GM21423 (cell line): ENCODE results near the gene OR5AU1.
"Not testable (repeated sequence)": the region's sequence is repeated elsewhere in the genome, so short reads cannot be mapped to it uniquely, and the experiment has no call there.

ENCODE experiments used
- ATAC-seq: cut with Tn5 transposase; IDR thresholded peaks from one replicate; pipeline ENCODE4 v1.9.1; 2021; ENCODE audit warnings: mild to moderate bottlenecking, moderate library complexity; ENCODE audit not compliant: unreplicated experiment

OR5AU1 gene

DNA sequence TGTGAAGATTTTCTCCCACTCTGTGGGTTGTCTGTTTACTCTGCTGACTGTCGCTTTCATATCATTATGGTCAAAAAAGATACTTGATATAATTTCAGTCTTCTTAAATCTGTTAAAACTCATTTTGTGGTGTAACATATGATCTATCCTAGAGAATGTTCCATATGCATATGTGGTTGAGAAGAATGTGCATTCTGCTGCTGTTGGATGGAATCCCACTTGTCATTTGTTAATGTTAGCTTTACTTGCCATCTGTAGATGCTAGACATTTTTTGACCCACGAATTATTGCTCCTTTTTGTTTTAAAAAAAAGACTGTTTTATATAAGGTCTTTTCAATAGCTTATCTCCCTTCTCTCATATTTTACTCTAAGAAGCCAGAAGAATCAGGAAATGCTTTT, 26.3 kb upstream of the OR5AU1 start:
- ATAC-seq = no peak

DNA sequence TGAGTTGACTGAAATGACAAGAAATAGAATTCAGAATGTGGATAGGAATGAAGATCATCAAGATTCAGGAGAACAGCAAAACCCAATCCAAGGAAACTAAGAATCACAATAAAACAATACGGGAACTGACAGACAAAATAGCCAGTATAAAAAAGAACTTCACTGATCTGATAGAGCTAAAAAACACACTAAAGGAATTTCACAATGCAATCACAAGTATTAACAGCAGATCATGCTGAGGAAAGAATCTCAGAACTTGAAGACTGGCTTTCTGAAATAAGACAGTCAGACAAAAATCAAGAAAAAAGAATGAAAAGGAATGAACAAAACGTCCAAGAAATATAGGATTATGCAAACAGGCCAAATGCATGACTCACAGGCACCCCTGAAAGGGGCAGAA, 15.3 kb upstream of the OR5AU1 start:
- no peak for ATAC-seq

DNA sequence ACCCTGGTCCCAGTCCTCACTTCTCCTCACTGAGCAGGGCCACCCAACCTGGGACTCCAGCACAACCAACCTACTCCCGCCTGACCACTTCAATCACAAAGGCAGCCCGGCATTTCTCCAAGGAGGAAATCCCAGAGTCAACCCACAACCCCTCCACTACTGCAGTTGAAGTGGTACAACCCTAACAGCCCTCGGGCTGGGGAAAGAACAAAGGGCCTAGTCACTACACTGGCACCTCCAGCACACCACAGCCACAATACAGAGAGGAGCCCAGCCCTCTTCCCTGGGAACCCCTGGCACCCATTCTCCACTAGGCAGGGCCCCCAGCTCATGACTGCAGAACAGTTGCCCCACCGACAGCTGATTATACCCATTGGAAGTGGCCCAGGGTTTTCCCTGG, 13.7 kb upstream of the OR5AU1 start:
- no peak for ATAC-seq

DNA sequence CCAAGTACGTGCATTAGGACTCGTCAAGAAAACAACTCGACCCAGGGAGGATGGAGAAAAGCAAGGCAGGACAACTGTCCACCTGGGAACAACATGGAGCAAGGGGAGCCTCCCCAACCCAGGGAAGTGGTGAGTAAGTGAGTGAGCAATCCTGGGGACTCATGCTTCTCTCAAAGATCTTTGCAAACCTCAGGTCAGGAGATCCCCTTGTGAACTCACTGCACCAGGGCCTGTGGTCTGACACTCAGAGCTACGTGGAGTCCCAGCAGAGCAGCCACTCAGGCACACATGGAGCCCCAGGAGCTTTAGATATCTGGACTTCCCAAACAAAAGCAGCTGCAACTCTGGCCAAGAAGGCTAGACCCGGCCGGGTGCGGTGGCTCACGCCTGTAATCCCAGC, 12.2 kb upstream of the OR5AU1 start:
- ATAC-seq = no peak

DNA sequence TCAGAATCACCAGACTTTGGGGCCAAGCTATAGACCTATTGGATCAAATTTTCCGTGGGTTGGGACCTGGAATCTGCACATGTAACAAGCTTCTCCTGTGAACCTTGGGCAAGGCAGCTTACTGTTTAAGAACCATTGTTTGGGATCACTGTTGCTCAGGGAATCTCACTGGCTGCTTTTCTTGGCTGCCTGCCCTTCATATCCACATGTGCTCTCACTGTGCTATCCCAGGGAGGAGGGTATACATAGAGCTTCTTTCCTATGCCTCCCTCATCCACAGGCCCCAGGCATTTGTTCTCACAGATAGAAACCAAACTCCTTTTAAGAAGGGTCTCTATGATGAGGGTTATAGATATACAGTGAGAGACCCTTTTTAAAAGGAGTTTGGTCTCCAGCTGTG, 9.8 kb upstream of the OR5AU1 start:
- not testable (repeated sequence) for ATAC-seq

DNA sequence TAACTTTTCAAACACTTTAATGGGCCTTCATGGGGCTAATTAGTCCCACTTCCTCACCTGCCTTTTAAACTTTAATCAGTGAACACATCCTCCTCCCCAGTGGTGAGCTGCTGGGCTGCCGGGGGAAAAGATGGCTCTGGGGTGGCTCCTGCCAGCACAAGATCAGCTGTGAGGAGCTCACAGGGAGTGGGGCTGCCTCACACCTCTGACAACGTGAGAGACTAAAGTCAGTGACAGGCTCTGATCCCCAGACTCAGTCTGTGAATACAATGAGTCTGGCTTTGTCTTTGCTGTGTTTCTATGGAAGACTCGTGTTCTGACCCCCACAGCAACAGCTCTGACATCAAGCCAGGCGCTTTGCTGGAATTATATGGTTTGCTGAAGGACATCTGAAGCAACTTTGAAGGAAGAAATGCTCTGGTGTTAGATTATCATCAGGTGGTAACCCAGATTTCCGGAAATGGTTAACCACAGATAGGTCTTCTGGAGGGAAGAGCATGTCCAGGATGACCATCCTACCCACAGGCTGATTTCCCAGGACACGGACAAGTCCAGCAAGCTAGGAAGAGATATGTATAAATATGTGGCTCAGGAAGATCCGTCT, 9.2 kb upstream of the OR5AU1 start:
- not testable (repeated sequence) for ATAC-seq

DNA sequence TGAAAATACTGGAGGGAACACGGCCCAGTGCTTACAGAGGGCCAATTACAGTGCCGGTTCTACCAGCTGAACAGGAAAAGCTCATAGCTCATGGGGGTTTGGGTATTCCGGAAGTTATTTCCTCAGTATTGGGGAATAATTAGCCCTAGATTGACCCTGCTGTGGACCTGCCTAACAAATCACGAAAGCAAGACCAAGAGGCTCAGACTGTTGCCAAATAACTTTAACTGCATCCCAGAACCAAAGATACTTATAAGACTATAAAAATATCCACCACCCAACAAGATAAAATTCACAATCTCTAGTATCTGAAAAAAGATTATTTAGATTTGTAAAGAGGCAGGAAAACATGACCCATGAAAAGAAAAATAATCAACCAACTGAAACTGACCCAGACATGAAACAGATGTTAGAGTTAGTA, 8.0 kb upstream of the OR5AU1 start:
- ATAC-seq = no peak

DNA sequence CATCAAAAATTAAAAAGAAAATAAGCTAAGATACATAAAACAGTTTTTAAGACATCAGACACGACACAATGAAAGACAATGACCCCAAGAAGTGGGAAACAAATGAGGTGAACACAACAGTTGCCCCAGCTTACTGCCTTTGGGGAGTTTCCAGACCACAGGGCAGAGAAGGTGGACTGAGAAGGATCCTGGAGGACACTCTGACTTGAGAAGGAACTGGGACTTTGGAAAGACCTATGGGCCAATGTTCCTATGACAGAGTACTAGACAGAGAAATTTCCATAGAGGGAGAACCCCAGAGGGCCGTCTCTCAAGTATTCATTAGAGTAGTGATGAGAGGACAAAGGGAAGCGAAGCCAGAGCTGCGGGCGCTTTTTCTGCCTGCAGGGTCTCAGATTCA, 6.2 kb upstream of the OR5AU1 start:
- no peak for ATAC-seq

DNA sequence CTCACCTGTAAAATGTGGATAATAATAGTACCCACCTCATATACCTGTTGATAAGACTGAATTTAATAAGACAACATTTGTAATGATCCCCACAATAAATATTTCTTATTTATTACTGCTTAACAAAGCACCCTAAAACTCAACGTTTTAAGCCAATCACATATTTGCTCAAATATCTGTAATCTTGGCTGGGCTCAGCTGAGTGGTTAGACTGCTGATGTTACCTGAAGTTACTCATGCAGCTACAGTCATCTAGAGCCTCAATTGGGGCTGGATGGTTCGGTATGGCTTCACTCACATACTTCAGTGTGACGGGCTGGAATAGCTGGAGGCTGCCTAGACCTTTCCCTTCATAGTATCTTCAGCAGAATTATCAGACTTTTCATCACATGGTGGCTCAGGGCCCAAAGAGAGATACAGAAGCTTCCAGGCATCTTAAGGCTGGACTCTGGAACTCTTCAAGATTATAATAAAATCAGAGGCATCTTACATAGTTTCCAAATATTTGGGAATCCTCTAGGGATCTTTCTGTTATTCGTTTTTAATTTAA, 4.3 kb upstream of the OR5AU1 start:
- no peak for ATAC-seq

DNA sequence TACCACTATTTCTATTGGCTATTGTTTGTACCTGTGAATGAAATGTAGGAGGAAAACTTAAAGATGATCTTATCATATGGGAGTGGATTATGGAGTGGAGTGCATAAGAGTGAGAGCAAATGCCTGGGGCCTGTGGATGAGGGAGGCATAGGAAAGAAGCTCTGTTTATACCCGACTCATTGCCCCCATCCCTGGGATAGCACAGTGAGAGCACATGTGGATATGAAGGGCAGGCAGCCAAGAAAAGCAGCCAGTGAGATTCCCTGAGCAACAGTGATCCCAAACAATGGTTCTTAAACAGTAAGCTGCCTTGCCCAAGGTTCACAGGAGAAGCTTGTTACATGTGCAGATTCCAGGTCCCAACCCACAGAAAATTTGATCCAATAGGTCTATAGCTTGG, 2.3 kb upstream of the OR5AU1 start:
- ATAC-seq = not testable (repeated sequence)

DNA sequence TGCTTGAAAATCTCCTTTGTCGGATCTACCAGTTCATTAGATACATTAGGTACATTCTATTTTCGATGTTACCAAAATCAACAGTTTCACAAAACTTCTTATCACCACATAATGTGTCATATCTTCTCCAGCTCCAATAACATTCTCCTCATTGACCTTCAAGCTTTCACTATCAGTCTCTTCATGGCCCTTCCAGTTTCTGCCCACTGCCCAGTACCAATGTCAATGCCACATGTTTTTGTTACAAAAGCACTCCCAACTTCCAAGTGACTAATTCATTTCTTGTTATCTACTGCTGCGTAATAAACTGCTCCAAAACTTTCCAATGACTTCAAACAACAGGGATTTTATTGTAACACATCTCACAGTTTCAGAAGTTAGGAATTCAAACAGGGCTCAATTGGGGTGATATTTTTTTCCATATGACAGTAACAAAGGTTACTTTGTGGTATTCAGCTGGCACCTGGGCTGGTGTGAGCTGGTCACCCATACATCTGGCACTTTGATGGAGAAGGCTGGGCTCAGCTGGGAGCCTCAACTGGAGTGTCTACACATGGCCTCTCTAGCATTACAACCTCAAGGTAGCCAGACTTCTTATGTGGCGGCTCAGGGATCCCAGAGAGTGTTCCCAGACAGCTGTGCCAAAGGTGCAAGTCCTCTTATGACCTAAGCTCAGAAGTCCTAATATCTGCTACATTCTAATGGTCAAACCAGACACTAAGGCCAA, 6.1 kb downstream of the OR5AU1 start:
- ATAC-seq = no peak

DNA sequence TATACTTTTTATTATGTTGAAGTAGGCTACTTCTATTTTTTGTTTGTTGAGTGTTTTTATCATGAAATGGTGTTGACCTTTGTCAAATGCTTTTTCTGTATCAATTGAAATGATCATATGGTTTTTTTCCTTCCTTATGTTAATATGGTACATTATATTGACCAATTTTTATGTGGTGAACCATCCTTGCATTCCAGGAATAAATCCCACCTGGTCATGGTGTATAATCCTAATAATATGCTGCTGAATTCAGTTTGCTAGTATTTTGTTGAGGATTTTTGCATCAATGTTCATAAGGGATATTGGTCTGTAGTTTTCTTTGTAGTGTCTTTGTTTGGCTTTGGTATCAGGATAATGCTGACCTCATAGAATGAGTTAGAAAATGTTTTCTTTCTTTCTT, 10.4 kb downstream of the OR5AU1 start:
- ATAC-seq = no peak

DNA sequence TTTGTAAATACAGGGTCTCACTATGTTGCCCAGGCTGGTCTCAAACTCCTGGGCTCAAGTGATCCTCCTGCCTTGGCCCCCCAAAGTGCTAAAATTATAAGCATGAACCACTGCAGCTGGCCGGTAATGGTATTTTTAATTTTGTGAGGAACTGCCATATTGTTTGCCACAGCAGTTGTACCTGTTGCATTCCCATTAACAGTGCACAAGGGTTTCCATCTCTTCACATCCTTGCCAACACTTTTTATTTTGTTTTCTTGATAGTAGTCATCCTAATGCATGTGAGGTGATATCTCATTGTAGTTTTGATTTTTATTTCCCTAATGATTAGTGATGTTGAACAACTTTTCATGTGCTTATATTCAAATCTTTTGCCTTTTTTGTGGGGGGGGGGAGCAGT, 13.5 kb downstream of the OR5AU1 start:
- ATAC-seq = no peak

DNA sequence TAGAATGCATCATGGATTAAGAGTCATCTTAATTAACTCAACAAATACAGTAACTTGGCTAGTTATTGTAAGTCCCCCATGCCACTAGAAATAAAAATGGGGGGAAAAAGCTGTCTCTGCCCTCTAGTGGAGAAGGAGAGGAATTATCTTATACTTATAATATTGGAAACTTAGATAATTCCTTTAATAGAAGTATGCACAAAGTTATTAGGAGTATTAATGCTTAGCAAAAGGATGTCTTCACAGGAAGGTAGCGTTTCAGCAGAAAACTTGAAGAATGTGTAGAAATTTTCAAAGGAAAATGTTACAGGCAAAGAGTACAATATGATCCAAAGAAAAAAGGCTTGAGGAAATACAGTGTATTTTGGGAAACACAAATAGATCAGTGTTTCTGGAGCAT, 19.8 kb downstream of the OR5AU1 start:
- ATAC-seq = no peak

DNA sequence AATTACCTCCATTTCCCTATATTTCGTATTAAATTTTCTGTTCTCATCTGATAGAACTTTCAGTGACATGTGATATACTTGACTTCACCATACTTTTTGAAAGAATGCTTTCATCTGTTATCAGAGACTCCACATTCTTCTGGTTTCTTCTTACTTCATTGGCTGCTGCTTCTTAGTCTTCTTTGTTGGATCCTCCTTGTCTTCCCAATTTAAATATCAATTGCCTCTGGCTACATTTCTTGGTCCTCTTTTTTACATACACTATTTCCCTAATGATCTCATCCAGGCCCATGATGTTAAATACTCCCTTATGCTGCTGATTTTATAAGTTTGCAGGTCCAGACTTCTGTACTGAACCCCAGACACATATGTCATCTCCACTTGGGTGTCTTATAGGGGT, 22.0 kb downstream of the OR5AU1 start:
- no peak for ATAC-seq

DNA sequence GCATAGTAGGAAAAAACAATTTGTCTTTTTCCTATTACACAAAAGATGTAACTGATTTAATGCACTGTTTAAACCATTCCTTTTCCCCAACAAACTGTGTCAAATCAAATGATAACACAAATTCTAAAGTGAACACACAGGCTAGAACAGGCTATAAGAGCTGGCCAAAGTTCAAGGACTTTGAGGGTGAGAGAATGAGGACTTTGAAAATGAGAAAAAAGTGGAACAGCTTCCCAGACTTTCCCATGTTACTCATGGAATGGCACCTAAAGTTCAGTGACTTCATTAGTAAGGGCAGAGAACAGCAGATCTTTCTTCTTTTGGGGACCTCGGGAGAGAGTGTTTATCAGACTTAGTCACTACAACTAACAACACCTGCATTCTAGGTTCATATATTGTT, 32.4 kb downstream of the OR5AU1 start:
- no peak for ATAC-seq

DNA sequence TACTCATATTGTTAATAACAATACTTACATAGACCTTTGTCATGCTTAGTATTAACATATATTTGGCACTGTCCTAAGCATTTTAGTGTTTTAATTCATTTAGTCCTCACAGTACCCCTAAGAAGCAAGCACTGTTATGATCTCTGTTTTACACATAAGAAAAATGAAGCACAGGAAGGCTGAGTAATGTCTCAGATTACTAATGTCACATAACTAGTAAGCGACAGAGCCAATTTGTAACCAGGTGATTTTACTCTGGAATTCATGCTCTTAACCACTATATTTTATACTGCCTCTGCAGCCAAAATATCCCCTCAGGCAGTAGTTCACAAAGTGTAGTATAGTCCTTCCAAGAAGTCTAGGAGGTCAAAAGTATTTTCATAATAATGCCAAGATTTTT, 34.7 kb downstream of the OR5AU1 start:
- ATAC-seq = no peak

DNA sequence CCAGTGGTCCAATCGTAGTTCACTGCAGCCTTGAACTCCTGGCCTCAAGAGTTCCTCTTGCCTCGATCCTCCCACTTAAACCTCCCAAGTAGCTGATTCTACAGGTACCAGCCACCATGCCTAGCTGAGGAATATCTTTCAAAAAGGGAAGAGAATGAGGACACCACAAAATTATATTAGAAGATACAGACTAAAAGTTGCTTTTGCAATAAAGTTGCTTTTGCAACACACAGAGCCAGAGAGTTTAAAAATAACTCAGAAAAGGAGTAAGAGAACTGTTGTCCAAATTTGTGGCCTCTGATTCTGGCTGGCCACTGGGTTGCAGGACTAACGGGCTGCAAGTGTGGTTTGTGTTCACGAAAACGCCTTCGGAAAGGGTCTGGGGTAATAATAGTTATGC, 35.2 kb downstream of the OR5AU1 start:
- no peak for ATAC-seq

DNA sequence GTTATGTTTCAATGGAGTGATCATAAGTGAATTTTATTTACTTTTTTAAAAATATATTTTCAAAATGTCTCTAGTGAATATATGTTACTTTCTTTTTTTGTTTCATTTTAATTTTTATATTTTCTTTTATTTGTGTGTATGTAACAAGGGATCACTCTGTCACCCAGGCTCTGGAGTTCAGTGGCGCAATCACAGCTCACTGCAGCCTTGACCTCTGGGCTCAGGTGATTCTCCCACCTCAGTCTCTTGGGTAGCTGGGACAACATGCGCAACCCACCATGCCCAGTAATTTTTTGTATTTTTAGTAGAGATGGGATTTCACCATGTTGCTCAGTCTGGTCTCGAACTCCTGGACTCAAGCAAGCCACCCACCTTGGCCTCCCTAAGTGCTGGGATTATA, 36.9 kb downstream of the OR5AU1 start:
- ATAC-seq = no peak

DNA sequence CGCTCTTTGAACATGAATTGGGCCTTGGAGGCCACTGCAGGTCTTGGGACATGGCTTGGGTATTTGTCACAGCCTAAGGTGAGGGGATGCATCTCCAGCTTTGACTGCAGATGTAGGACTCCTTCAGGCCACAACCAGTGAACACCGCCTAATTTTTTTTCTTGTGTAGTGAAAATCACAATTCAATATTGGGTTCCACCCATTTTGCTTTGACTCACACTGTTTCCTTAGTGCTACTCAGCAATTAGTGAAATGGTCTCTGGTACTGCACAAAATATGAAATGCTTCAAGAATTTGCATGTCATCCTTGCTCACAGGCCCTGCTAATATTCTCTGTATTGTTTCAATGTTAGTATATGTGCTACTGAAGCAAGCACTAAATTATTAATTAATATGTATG, 42.5 kb downstream of the OR5AU1 start:
- no peak for ATAC-seq

DNA sequence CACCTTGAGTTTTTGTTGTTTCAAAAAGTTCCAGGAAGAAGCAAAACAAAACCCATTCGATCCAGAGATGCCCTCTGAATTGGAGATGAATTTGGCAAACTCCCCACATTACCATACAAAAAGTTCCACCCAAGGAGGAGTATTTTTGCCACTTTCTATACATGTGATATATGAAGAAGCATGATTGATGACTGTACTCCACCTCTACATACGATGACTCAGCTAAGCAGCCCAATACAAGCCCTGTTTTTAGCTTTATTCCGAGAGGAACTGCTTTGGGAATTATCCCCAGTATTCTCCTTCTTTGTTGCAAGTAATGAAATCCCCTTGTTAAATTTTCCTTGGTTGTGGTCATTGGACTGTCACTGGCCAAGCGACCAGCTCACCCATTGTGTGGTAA, 43.6 kb downstream of the OR5AU1 start:
- no peak for ATAC-seq

DNA sequence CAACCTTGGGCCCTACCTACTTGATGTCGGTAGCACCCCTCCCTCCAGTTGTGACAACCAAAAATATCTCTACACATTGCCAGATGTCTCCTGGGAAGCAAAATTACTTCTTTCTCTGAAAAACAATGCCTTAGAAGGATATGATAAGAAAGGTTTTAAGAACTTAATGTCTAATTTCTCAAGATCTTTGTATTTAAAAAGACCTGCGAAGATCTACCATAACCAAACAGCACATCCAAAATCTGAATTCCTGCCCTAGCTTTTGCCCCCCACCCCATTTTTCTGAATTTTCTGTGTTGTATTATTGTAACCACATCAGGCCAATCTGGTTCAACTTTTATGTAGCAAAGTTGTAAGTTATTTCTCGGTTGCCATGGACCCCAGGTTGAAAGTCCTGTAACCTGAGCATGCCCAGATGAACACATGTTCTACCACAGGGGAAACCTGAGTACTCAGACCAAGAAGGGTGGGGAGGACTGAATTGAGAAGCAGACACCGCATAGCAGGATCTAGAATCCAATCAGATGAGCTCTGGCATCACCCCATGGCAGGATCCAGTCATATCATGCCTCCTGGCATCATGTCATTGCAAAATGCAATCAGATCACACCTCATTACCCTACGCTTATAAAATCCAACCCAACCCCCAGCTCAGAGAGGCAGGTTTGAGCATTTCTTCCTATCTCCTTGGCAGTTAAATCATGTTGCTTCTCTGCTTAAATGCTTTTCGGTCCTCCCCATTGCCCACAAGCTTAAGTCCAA, 46.3 kb downstream of the OR5AU1 start:
- no peak for ATAC-seq
